Testis (tissue), 3 donors: ENCODE data around the gene TNFRSF14. TPM values are rescaled to one million over a fixed set of nuclear protein-coding genes. Genes with fewer than 3 reads are reported as not detected.

ENCODE experiments used
- DNase-seq: peaks from one replicate; pipeline ENCODE4 v3.0.0-alpha.2; 2019
- H3K27ac ChIP-seq, 2 donors: fragments of 200-600 bp; sonication (generic); one replicate each; pipeline ENCODE4 v1.5.1; 2019
- H3K27me3 ChIP-seq: fragments of 200-600 bp; sonication (generic); one replicate; pipeline ENCODE4 v1.5.1; 2019
- H3K36me3 ChIP-seq: fragments of 200-600 bp; sonication (generic); one replicate; pipeline ENCODE4 v1.5.1; 2017; ENCODE audit warnings: low read depth; ENCODE audit errors: missing control alignments
- H3K4me1 ChIP-seq: fragments of 200-600 bp; sonication (generic); one replicate; pipeline ENCODE4 v1.5.1; 2019
- H3K4me3 ChIP-seq, 2 donors: fragments of 200-600 bp; sonication (generic); one replicate each; pipeline ENCODE4 v1.5.1; 2017 to 2019
- H3K9me3 ChIP-seq: fragments of 200-600 bp; sonication (generic); one replicate; pipeline ENCODE4 v1.5.1; 2017
- POLR2A ChIP-seq: fragments of 450-650 bp; IDR thresholded peaks from one replicate; pipeline ENCODE4 v1.6.1; 2017; ENCODE audit warnings: antibody characterized with exemption, mild to moderate bottlenecking, moderate library complexity
- WGBS, 2 donors: methylation state at CpG; one replicate each; pipeline ENCODE4 v1.1.5; 2018; 5-methylcytosine and 5-hydroxymethylcytosine counted together
- intact Hi-C: fragments of 100-400 bp; cut with DNase I; formaldehyde crosslinking; loops from one replicate; pipeline ENCODE4 v1.15.1; 2023; ENCODE audit warnings: low total_unique reads
- polyA plus RNA-seq: library from polyadenylated mRNA; stranded (reverse); fragments of 350-450 nt; fragmentation: Illumina TruSeq; extraction: RNeasy Lipid Tissue Mini Kit (QIAGEN cat#74804); gene quantifications from one replicate; pipeline ENCODE4 v1.2.3, GENCODE V29; 2014; ENCODE audit warnings: low read depth, low replicate concordance; ENCODE audit not compliant: insufficient read depth
- total RNA-seq, 2 donors: library from RNA; depleted of rRNA; stranded (reverse); fragments of >200 nt; gene quantifications; one replicate each; pipeline ENCODE4 v1.2.3, GENCODE V29; 2016
- TF ChIP-seq, protein P1 (sequence below), 3 experiments: fragments of 450-650 bp in 2 of 3; fragments of 200-600 bp in 1 of 3; sonication (generic) in 1 of 3; IDR thresholded peaks; one replicate each; pipeline ENCODE4 v1.5.1; 2016 to 2019; ENCODE audit warnings: antibody characterized with exemption in 3 of 3, mild to moderate bottlenecking in 2 of 3, moderate library complexity in 1 of 3

Gene TNFRSF14
- total and polyA plus RNA-seq, 3 donors from 2014 or later: 26.0 to 45.1 (median 39.0) TPM

DNA sequence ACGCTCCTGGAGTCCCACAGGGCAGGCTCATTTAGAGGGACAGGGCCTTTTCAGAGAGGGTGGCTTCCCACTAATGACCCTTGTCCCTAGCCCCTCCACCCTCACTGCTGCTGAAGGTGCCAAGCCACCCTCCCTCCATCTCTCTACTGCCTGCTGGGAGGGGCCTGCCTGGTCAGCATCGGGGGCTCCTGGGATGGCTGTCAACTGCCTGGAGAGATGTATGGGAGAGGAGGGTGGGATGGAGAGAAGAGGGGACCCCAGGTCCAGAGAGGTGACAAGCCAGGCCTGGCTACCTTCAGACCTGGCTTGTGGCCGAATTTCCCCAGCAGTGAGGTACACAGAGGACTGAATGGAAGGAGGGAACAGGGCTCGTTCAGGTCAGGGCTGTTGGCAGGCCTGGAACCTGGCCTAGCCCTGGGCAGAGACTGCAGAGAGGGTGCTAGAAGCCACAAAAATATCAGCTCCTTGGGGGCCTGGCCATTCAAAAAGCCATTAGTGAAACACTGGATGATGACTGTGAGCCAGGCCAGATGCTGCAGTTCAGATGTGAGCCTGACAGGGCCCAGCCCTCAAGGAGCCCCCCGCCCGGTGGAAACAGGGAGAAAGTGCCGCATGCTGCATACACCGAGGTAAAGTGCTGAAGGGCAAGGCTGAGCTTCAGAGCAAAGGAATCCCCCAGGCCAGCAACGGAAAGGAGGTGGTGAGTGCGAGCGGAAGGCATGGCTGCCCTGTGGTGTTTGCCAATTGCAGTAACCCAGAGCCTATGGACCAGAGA is 56.6 kb downstream of the TNFRSF14 start:
- H3K27me3 ChIP-seq: no peaks in the 10 kb centered on the region
- WGBS, 2 donors: 83 to 87% methylated on average over 11 of the region's 11 CpGs

More for the DNA sequence above, 56.6 kb downstream of the TNFRSF14 start:
- DNase-seq: peak; percentile 9
- Histone ChIP-seq H3K4me3 (no peak overlapping the region), H3K4me1 (peaks cover 5% of the 10 kb centered on the region), H3K27ac (no peak overlapping the region), H3K9me3 (no peaks in the 10 kb centered on the region), H3K36me3 (no peaks in the 10 kb centered on the region)
- intact Hi-C loops: no loop called here
- TF ChIP-seq, protein P1, sequence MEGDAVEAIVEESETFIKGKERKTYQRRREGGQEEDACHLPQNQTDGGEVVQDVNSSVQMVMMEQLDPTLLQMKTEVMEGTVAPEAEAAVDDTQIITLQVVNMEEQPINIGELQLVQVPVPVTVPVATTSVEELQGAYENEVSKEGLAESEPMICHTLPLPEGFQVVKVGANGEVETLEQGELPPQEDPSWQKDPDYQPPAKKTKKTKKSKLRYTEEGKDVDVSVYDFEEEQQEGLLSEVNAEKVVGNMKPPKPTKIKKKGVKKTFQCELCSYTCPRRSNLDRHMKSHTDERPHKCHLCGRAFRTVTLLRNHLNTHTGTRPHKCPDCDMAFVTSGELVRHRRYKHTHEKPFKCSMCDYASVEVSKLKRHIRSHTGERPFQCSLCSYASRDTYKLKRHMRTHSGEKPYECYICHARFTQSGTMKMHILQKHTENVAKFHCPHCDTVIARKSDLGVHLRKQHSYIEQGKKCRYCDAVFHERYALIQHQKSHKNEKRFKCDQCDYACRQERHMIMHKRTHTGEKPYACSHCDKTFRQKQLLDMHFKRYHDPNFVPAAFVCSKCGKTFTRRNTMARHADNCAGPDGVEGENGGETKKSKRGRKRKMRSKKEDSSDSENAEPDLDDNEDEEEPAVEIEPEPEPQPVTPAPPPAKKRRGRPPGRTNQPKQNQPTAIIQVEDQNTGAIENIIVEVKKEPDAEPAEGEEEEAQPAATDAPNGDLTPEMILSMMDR (IDR thresholded peaks at IDR 0.05): no peak
- no peak for TF ChIP-seq POLR2A

Other genes starting within 250 kb of the TNFRSF14 start
- 10 to 100 TPM; 30.4 to 34.5 TPM for gene MORN1, start 164.8 kb upstream of the TNFRSF14 start, total RNA-seq
- gene MORN1, start 164.8 kb upstream of the TNFRSF14 start, polyA plus RNA-seq: 30.9 TPM
- 100 to 1,000 TPM in 1 of 2 donors, 10 to 100 TPM in 1; 89.9 to 104 TPM for gene RER1, start 164.5 kb upstream of the TNFRSF14 start, total RNA-seq
- gene RER1, start 164.5 kb upstream of the TNFRSF14 start, polyA plus RNA-seq: 262 TPM
- gene PEX10, start 143.8 kb upstream of the TNFRSF14 start, total RNA-seq: 10 to 100 TPM; 50.4 to 52.8 TPM
- gene PEX10, start 143.8 kb upstream of the TNFRSF14 start, polyA plus RNA-seq: 49.5 TPM
- 1 to 10 TPM; 5.7 to 6.5 TPM for gene PLCH2, start 80.1 kb upstream of the TNFRSF14 start, total RNA-seq
- 2.7 TPM for gene PLCH2, start 80.1 kb upstream of the TNFRSF14 start, polyA plus RNA-seq
- 10 to 100 TPM; 65.9 to 84.7 TPM for gene PANK4, start 29.8 kb upstream of the TNFRSF14 start, total RNA-seq
- 23.2 TPM for gene PANK4, start 29.8 kb upstream of the TNFRSF14 start, polyA plus RNA-seq
- 1 to 10 TPM; 2.8 to 4.2 TPM for gene HES5, start 26.1 kb upstream of the TNFRSF14 start, total RNA-seq
- gene HES5, start 26.1 kb upstream of the TNFRSF14 start, polyA plus RNA-seq: 1.1 TPM
- gene PRXL2B, start 30.4 kb downstream of the TNFRSF14 start, total RNA-seq: 10 to 100 TPM; 20.9 to 25.1 TPM
- 16.5 TPM for gene PRXL2B, start 30.4 kb downstream of the TNFRSF14 start, polyA plus RNA-seq
- gene MMEL1, start 76.6 kb downstream of the TNFRSF14 start, total RNA-seq: 10 to 100 TPM; 17.2 to 18.8 TPM
- 36.4 TPM for gene MMEL1, start 76.6 kb downstream of the TNFRSF14 start, polyA plus RNA-seq
- 1 to 10 TPM; 3.0 to 5.2 TPM for gene TTC34, start 245.3 kb downstream of the TNFRSF14 start, total RNA-seq
- gene TTC34, start 245.3 kb downstream of the TNFRSF14 start, polyA plus RNA-seq: 4.1 TPM